Myocyte (in vitro differentiated cells): ENCODE results near the gene SCARF1. TPM values are rescaled to one million over a fixed set of nuclear protein-coding genes. Genes with fewer than 3 reads are reported as not detected.

Experiments
- DNase-seq: peaks from one replicate; pipeline ENCODE4 v3.0.0-alpha.2; 2012; ENCODE audit warnings: low read depth
- total RNA-seq: library from RNA; depleted of rRNA; stranded (reverse); fragments of >200 nt; gene quantifications from 2 replicates; pipeline ENCODE4 v1.2.3, GENCODE V29; 2014

SCARF1 gene
- total RNA-seq, 1 donor from 2014 or later = 0.19 TPM

GRCh38 chr17:1604831-1605528 lies 40.6 kb downstream of the SCARF1 start:
- peak; percentile 43 for DNase-seq

- DNase-seq = no peak
These were observed 44.0 kb downstream of the SCARF1 start for GRCh38 chr17:1601571-1601970.

DNA sequence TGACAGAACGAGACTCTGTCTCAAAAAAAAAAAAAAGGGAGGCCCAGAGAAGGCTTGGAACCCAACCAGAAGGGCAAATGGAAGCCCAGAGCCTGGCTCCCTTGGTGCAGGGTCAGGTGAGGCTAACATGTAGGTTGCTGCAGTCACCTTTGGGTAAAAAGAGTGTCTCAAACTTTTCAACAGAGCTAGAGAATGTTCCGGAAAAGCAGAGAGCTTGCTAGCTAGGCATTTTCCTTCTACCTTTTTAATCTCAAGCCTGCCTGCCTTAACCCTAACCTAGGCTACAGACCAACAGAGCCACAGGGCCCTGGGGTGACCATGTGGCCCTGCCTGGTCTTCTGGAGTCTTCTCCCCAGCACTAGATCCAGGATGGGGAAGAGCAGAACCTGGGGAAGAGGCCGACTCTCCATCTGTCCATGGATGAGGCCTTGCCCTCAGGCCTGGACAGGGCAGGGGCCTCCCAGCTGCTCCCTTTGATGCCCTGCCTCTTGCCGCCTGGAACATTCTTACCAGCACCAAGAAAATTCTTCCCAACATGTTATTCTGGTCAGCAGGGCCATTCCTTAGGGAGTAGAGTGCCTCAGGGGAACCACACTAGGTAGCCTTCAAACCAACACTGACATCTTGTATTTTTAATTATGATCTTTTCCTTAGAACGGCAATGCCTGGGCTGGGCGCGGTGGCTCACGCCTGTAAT lies 47.0 kb downstream of the SCARF1 start:
- no peak for DNase-seq

DNA sequence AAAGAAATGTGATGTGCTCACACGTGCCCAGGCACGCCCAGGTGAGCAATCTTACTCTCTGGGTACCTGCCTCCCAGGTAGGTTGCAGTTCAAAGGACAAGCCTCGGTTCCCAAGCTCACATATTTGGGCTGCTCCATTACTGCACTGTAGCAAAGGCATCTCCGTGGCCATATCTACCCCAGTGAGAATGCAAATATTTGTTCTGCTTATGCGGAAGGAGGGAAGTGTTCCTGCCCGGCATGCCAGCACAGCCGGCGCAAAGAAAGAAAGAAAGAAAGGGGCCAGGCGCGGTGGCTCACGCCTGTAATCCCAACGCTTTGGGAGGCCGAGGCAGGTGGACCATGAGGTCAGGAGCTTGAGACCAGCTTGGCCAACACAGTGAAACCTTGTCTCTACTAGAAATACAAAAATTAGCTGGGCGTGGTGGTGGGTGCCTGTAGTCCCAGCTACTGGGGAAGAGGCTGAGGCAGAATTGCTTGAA lies 47.6 kb downstream of the SCARF1 start:
- no peak for DNase-seq

- no peak for DNase-seq
These were observed 52.0 kb downstream of the SCARF1 start for GRCh38 chr17:1593630-1593931.

GRCh38 chr17:1592751-1593629 lies 52.5 kb downstream of the SCARF1 start:
- no peak for DNase-seq

DNA sequence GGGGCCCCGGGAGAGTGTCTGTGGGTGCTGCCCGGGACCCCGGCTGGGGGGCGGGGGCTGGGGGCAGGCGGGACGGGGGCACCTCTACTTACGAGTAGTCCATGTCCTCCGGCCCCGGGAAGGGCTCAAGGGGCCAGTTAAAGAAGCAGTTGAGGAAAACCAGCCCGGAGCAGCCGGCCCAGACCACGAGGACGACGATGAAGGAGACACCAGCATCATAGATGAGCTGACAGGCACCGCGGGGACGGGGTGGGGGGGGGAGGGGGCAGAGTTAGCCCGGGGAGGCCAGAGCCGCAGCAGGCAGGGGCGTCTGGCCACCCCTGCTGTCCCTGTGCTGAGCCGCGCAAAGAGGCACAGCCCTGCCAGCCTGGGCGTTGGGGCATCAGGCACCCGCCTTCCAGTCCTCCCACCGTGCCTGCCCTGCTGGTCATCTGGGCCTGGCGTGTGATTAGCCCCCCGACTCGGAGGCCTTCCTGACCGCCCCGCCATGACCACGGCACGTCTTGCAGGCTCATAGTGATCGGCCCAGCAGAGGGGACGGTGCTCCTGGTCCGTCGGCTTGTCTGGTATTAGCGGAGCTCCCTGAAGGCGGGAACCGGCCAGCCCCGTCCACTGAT lies 54.0 kb downstream of the SCARF1 start:
- DNase-seq = no peak

DNA sequence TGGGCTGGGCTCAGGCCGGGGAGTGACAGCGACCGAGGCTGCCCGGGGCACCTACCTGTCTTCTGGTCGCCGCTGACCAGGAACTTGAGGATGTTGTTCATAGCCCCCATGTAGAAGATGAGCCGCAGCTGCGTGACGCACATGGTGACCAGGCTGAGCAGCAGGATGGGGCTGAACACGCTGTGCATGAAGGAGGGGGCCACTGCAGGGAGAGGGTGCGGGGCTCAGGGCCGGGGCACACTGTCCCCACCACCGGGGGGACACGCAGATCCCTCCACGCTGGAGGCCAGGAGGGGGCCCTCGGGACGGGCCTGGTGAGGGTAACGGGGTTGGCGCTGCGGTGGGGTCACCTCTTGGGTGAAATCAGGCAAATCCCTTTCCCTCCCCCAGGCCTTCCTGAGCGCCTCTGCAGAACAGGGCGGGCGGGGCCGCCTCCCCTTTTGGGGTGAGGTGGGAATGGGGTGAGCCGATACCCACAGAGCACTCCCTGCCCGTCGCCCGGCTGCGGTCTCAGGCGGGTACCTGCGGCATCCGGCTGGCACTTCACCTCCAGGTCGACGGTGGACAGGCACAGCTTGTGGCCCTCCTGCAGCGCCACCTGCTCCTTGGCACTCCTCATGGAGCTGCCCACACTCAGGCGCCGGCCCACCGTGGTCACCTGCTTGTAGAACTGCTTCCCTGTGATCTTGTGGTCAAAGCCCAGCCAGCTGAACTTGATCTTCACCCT lies 54.6 kb downstream of the SCARF1 start:
- DNase-seq = peak; percentile 14

DNA sequence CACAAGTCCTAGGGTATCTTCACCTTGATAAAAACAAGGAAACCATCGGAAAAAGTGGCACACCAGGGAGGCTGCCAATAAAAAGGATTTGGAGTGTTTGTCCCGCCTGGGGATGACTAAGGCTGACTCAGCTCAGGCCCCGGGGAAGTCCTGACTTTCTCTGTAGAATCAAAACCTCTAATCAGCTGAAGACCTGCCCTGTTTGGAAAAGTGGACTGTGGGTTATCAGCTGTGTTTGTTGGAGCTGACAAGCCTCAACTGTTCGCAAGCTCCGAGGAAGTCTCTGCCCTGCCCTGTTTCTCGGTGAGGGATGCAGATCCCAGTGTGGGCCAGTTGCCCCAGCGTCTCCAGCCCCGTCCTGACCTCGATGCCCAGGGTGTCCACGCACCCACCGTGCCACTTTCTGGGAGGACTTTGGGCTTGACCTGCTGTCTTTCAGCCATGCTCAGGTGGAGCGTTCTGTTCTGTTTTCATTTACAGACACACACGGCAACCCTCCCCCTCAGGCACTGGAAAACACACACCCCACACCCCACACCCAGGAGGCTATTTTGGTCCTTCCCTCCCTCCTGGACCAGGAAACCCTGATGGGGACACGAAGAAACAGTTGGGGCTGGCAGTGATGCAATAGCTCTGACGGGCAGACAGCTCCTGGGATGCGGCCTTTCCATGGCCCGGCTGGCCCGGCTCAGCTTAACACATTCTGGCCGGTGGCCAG lies 55.3 kb downstream of the SCARF1 start:
- DNase-seq = peak; percentile 93

DNA sequence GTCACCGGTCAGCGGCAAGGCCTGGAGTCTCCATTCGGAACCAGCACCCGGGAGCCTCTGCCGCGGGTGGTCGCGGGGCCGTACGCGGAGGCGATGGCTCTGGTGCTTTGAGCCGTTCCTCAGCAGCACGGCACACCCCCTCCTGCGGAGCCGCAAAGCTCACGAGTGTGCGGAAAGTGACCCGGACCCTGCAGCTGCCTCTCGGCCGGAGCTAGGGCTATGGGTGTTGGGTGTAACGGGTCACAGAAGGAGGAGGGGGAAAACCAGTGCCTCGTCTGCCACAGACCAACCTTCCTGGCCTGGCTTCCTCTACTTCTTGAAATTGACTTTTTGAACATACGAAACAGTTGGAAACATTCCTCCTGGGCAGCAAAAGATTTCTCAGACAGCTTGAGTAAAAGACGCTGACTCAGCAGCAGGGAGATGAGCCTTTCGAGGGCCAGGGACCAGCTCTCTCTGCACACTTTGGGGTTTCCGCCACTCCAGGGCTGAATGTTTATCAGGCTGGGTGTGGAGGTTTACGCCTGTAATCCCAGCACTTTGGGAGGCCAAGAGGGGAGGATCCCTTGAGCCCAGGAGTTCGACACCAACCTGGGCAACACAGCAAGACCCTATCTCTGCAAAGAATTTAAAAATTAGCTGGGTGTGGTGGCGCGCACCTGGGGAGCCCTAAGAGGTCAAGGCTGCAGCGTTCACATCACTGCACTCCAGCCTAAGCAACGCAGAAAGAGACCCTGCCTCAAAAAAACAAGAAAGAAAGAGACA lies 56.5 kb downstream of the SCARF1 start:
- DNase-seq = no peak

DNA sequence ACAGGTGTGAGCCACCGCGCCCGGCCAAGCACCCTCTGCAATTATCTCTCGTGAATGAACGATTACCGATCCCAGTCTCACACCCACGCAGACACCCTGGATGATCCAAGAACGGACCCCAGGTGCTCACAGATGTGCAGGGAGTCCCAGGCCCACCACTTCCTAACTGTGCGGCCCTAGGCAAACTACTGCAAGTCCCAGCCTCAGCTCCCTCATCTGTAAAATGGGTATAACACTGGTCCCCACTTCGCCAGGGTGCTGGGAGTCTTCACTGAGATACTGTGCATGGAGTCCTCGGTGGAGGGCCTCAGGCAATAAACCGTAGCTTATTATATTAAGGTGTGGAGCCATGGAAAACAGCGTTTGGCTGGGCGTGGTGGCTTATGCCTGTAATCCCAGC lies 61.4 kb downstream of the SCARF1 start:
- no peak for DNase-seq

Other genes starting within 250 kb of the SCARF1 start
- 680 and 704 TPM in 2 replicates for gene YWHAE, start 245.5 kb downstream of the SCARF1 start, total RNA-seq
- 47.6 and 51.9 TPM in 2 replicates for gene CRK, start 189.5 kb downstream of the SCARF1 start, total RNA-seq
- 122 and 125 TPM in 2 replicates for gene MYO1C, start 153.0 kb downstream of the SCARF1 start, total RNA-seq
- 47.2 and 71.4 TPM in 2 replicates for gene INPP5K, start 129.1 kb downstream of the SCARF1 start, total RNA-seq
- 25.1 and 29.9 TPM in 2 replicates for gene PITPNA, start 82.9 kb downstream of the SCARF1 start, total RNA-seq
- gene SLC43A2, start 16.9 kb downstream of the SCARF1 start, total RNA-seq = 13.9 and 15.6 TPM in 2 replicates
- gene RILP, start 4.1 kb upstream of the SCARF1 start, total RNA-seq = 11.0 and 20.1 TPM in 2 replicates
- gene PRPF8, start 39.1 kb upstream of the SCARF1 start, total RNA-seq = 86.1 and 89.3 TPM in 2 replicates
- 1.7 and 1.8 TPM in 2 replicates for gene TLCD2, start 64.6 kb upstream of the SCARF1 start, total RNA-seq
- gene WDR81, start 79.0 kb upstream of the SCARF1 start, total RNA-seq = 76.0 and 76.8 TPM in 2 replicates
- gene SERPINF2, start 97.1 kb upstream of the SCARF1 start, total RNA-seq = 0.67 and 2.0 TPM in 2 replicates
- 5,512 and 6,691 TPM in 2 replicates for gene SERPINF1, start 116.3 kb upstream of the SCARF1 start, total RNA-seq
- gene SMYD4, start 184.2 kb upstream of the SCARF1 start, total RNA-seq = 6.8 and 8.8 TPM in 2 replicates
- 11.3 and 11.6 TPM in 2 replicates for gene RPA1, start 184.3 kb upstream of the SCARF1 start, total RNA-seq